ENCODE data around the gene WDR46. TPM values are rescaled to one million over a fixed set of nuclear protein-coding genes. Genes with fewer than 3 reads are reported as not detected.

The WDR46 gene
- total and polyA plus RNA-seq, 9 donors = 25.5 to 58.5 (median 34.8) TPM

DNA sequence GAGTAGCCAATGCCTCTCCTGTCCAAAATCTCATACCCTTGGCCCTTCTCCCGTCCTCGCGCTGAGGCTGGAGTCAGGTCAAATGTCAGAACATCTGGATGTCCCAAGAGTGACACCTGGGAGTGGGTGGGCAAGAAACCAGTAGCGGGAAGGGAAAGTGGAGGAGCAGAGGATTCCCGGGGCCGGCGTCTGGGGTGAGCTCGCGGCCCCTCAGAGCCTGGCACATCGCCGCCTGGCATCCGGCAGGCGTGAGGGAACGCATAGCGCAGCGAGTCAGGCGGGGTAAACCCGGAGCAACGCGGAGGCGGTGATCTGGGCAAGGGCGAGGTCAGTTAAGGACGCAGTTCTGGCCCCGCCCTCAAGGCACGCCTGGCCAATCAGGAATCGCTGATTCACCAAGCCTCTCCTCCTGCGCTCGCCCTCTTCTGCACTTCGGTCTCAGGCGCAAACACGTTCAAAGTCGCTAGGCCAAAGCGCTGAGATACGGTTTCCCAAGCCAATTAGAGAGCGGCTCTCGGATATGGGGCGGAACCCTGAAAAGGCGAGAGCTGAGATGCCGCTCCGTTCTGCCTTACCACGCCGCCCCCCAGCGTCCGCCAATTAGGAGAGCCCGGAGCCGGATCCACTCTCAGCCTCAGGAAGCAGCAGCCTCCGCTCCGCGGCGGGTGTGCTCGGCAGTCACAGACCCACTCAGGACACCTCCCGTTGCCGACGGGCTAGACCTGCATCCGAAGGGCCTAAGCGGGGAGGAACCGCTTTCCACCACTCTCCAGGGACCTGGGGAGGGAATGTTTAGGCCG lies 39.9 kb downstream of the WDR46 start:
- Histone ChIP-seq H3K4me3 (peak overlapping the region; percentile 62), H3K36me3 (no peaks in the 10 kb centered on the region), H3K9me3 (no peaks in the 10 kb centered on the region), H3K27me3 (no peaks in the 10 kb centered on the region), H3K27ac (peak overlapping the region; percentile 78 to 84), H3K4me1 (ENCODE audit: insufficient read depth) (peaks cover 3% of the 10 kb centered on the region)
- 0% methylated on average over 51 to 58 of the region's 58 CpGs for WGBS, 3 donors
- DNase-seq = peak; percentile 94 to 98 (median 97)
- intact Hi-C loops (cut with DNase I) = loop anchor here (2.0 to 10.0 kb wide), 5 partner anchors 86 to 244 kb away; partner anchors contain the start of gene HLA-DOA (in 3 of the 4)
- TF ChIP-seq EP300 (IDR thresholded peaks at IDR 0.05) (no peak), POLR2A (IDR thresholded peaks at IDR 0.05) (peak; percentile 79)
- TF ChIP-seq, protein P1, sequence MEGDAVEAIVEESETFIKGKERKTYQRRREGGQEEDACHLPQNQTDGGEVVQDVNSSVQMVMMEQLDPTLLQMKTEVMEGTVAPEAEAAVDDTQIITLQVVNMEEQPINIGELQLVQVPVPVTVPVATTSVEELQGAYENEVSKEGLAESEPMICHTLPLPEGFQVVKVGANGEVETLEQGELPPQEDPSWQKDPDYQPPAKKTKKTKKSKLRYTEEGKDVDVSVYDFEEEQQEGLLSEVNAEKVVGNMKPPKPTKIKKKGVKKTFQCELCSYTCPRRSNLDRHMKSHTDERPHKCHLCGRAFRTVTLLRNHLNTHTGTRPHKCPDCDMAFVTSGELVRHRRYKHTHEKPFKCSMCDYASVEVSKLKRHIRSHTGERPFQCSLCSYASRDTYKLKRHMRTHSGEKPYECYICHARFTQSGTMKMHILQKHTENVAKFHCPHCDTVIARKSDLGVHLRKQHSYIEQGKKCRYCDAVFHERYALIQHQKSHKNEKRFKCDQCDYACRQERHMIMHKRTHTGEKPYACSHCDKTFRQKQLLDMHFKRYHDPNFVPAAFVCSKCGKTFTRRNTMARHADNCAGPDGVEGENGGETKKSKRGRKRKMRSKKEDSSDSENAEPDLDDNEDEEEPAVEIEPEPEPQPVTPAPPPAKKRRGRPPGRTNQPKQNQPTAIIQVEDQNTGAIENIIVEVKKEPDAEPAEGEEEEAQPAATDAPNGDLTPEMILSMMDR (IDR thresholded peaks at IDR 0.05) = peak in 2 of 3 donors; percentile 9 to 21

- Histone ChIP-seq H3K4me3 (peak overlapping the region; percentile 51), H3K27ac (peak overlapping the region; percentile 73 to 84), H3K36me3 (no peaks in the 10 kb centered on the region), H3K27me3 (no peaks in the 10 kb centered on the region), H3K4me1 (ENCODE audit: insufficient read depth) (peaks cover 3% of the 10 kb centered on the region), H3K9me3 (no peaks in the 10 kb centered on the region)
- 0 to 1% (median 1%) methylated on average over 18 of the region's 18 CpGs for WGBS, 3 donors
- TF ChIP-seq EP300 (IDR thresholded peaks at IDR 0.05) = no peak
- TF ChIP-seq, protein P1 (IDR thresholded peaks at IDR 0.05) = peak in 1 of 3 donors; percentile 4
- intact Hi-C loops (cut with DNase I) = loop anchor here (2.0 to 10.0 kb wide), 5 partner anchors 86 to 244 kb away; partner anchors contain the start of gene HLA-DOA (in 3 of the 4)
- peak in 1 of 5 donors; percentile 50 for DNase-seq
Measured at GRCh38 chr6:33248643-33248931, 40.5 kb downstream of the WDR46 start.

DNA sequence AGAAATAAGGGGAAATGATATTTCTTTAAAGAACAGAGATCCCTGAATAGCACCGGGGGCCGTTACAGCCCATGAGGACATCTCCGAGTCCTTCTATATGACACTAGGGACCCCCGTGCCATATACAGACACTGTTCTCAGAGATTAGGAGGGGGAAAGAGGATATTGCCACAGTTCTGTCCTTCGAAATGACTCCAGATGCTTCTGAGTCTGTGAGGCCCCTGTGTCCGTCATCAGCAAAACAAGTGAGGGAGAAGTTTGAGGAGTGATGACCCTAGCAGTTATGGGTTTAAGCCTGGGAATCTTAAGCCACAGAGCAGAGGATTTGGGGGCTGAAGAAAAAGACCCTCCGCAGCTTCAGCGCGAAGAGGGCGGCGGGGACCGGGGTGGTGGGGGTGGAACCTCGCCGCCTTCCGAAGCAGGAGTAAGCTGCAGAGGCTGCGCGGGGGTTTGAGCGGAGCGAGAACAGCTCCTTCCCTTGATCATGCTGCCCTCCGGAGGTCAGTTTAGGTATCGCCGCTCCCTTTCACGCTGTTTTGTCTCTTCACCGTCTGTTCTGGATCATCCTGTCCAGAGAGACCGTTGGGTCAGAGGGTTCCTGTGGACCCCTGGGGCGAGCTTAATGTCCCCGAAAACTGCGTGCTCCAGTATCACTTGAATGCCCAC lies 40.9 kb downstream of the WDR46 start:
- Histone ChIP-seq H3K36me3 (no peaks in the 10 kb centered on the region), H3K27ac (peak overlapping the region; percentile 73 to 84), H3K27me3 (no peaks in the 10 kb centered on the region), H3K4me1 (ENCODE audit: insufficient read depth) (peaks cover 3% of the 10 kb centered on the region), H3K9me3 (no peaks in the 10 kb centered on the region), H3K4me3 (peak overlapping the region; percentile 51)
- intact Hi-C loops (cut with DNase I) = loop anchor here (2.0 to 10.0 kb wide), 5 partner anchors 85 to 243 kb away; partner anchors contain the start of gene HLA-DOA (in 3 of the 4)
- 1 to 3% (median 2%) methylated on average over 27 to 28 of the region's 28 CpGs for WGBS, 3 donors
- TF ChIP-seq POLR2A (IDR thresholded peaks at IDR 0.05) = no peak
- no peak for TF ChIP-seq EP300 (IDR thresholded peaks at IDR 0.05)
- TF ChIP-seq, protein P1 (IDR thresholded peaks at IDR 0.05) = peak; percentile 94 to 96 (median 95)
- peak; percentile 81 to 94 (median 93) for DNase-seq

- Histone ChIP-seq H3K36me3 (no peaks in the 10 kb centered on the region), H3K27ac (no peak overlapping the region), H3K27me3 (no peaks in the 10 kb centered on the region), H3K4me1 (ENCODE audit: insufficient read depth) (no peaks in the 10 kb centered on the region), H3K4me3 (no peak overlapping the region), H3K9me3 (no peaks in the 10 kb centered on the region)
- 24 to 32% (median 31%) methylated on average over 1 of the region's 1 CpG for WGBS, 3 donors
- DNase-seq = no peak
- no peak for TF ChIP-seq EP300 (IDR thresholded peaks at IDR 0.05)
- TF ChIP-seq, protein P1 (IDR thresholded peaks at IDR 0.05) = no peak
- no peak for TF ChIP-seq POLR2A (IDR thresholded peaks at IDR 0.05)
- intact Hi-C loops (cut with DNase I) = loop anchor here in 2 of 4 donors (10.0 kb wide), 1 partner anchor 239 kb away; the partner anchor contains the start of gene HLA-DOA (in 2 of the 2)
Measured at GRCh38 chr6:33243476-33243875, 45.6 kb downstream of the WDR46 start.

Data from ovary (tissue), 9 donors.